Neural cell (in vitro differentiated cells): Measurements from ENCODE around the gene RAB3GAP2. TPM values are rescaled to one million over a fixed set of nuclear protein-coding genes. Genes with fewer than 3 reads are reported as not detected.

ENCODE experiments used
- H2AFZ ChIP-seq: fragments of 200-600, 300-800 bp; sonication (generic), shearing (Covaris generic); 2 replicates; pipeline ENCODE4 v1.6.0; 2014; ENCODE audit warnings: low read depth, mild to moderate bottlenecking, antibody characterized with exemption, low read length, moderate library complexity
- H3F3A ChIP-seq: fragments of 200-600 bp; shearing (Covaris generic); 2 replicates; pipeline ENCODE4 v1.6.1; 2016; ENCODE audit warnings: mild to moderate bottlenecking, moderate library complexity, mixed read lengths, antibody characterized with exemption, low read length; ENCODE audit not compliant: insufficient read depth, poor library complexity, severe bottlenecking
- H3K27ac ChIP-seq: fragments of 200-600, 300-800 bp; sonication (generic), shearing (Covaris generic); 2 replicates; pipeline ENCODE4 v1.5.1; 2014; ENCODE audit warnings: mild to moderate bottlenecking, low read length, moderate library complexity
- H3K27me3 ChIP-seq: fragments of 300-800, 200-600 bp; sonication (generic), shearing (Covaris generic); 2 replicates; pipeline ENCODE4 v1.6.0; 2014; ENCODE audit warnings: mild to moderate bottlenecking, low read depth, low read length, moderate library complexity; ENCODE audit not compliant: insufficient read depth
- H3K36me3 ChIP-seq: fragments of 300-800, 200-600 bp; sonication (generic), shearing (Covaris generic); 2 replicates; pipeline ENCODE4 v1.5.1; 2014; ENCODE audit warnings: mild to moderate bottlenecking, antibody characterized with exemption, low read length, moderate library complexity; ENCODE audit not compliant: insufficient read depth
- H3K4me2 ChIP-seq: fragments of 300-800, 200-600 bp; sonication (generic), shearing (Covaris generic); 2 replicates; pipeline ENCODE4 v1.6.0; 2014; ENCODE audit warnings: mild to moderate bottlenecking, low read length
- H3K4me3 ChIP-seq: fragments of 300-800, 200-600 bp; sonication (generic), shearing (Covaris generic); 2 replicates; pipeline ENCODE4 v1.5.1; 2014; ENCODE audit warnings: mild to moderate bottlenecking, low read length, moderate library complexity
- H3K79me2 ChIP-seq: fragments of 200-600 bp; shearing (Covaris generic); replicated peaks from 2 replicates; pipeline ENCODE4 v1.6.0; 2014; ENCODE audit warnings: mild to moderate bottlenecking, low read length, moderate library complexity; ENCODE audit not compliant: insufficient read depth
- H3K9ac ChIP-seq: fragments of 300-800, 200-600 bp; sonication (generic), shearing (Covaris generic); 2 replicates; pipeline ENCODE4 v1.6.1; 2016; ENCODE audit warnings: mild to moderate bottlenecking, low read length, mixed read lengths
- H3K9me2 ChIP-seq: fragments of 200-600 bp; shearing (Covaris generic); 2 replicates; pipeline ENCODE4 v1.6.1; 2016; ENCODE audit warnings: mild to moderate bottlenecking, low read length, mixed read lengths; ENCODE audit not compliant: insufficient read depth
- H3K9me3 ChIP-seq: fragments of 200-600, 300-800 bp; sonication (generic), shearing (Covaris generic); 2 replicates; pipeline ENCODE4 v1.6.1; 2016; ENCODE audit warnings: mild to moderate bottlenecking, mixed run types, low read length, moderate library complexity, mixed read lengths
- H4K20me1 ChIP-seq: fragments of 200-600 bp; shearing (Covaris generic); 2 replicates; pipeline ENCODE4 v1.6.1; 2016; ENCODE audit warnings: mild to moderate bottlenecking, mixed run types; ENCODE audit not compliant: insufficient read depth
- EP300 ChIP-seq: fragments of 450-650 bp; conservative IDR thresholded peaks from 2 replicates; pipeline ENCODE4 v1.6.1; 2014; ENCODE audit warnings: antibody characterized with exemption, mild to moderate bottlenecking, moderate library complexity; ENCODE audit not compliant: poor library complexity, severe bottlenecking
- EZH2 ChIP-seq: fragments of 200-600, 300-800 bp; shearing (Covaris generic), sonication (generic); IDR thresholded peaks from 2 replicates; pipeline ENCODE4 v1.6.1; 2014; ENCODE audit warnings: antibody characterized with exemption, low read length, borderline replicate concordance, mild to moderate bottlenecking; ENCODE audit not compliant: insufficient read depth, poor library complexity, severe bottlenecking
- MXI1 ChIP-seq: fragments of 450-650 bp; conservative IDR thresholded peaks from 2 replicates; pipeline ENCODE4 v1.6.1; 2014; ENCODE audit warnings: antibody characterized with exemption, mild to moderate bottlenecking; ENCODE audit not compliant: poor library complexity, severe bottlenecking
- POLR2AphosphoS5 ChIP-seq: IDR thresholded peaks from 2 replicates; pipeline ENCODE4 v1.6.1; 2012
- RAD21 ChIP-seq: fragments of 450-650 bp; conservative IDR thresholded peaks from 2 replicates; pipeline ENCODE4 v1.6.1; 2014; ENCODE audit warnings: antibody characterized with exemption, mild to moderate bottlenecking, moderate library complexity
- SMC3 ChIP-seq: fragments of 450-650 bp; conservative IDR thresholded peaks from 2 replicates; pipeline ENCODE4 v1.6.1; 2014; ENCODE audit warnings: antibody characterized with exemption, mild to moderate bottlenecking, moderate library complexity; ENCODE audit not compliant: poor library complexity
- TAF1 ChIP-seq: IDR thresholded peaks from 2 replicates; pipeline ENCODE4 v1.6.1; 2012; ENCODE audit warnings: low read depth
- polyA plus RNA-seq: library from polyadenylated mRNA; depleted of rRNA; stranded (reverse); fragments of >200 nt; gene quantifications from 2 replicates; pipeline ENCODE4 v1.2.3, GENCODE V29; 2014
- TF ChIP-seq, protein P1 (sequence below): fragments of 450-650 bp; IDR thresholded peaks from 2 replicates; pipeline ENCODE4 v1.5.1; 2014; ENCODE audit warnings: antibody characterized with exemption, mild to moderate bottlenecking, moderate library complexity; ENCODE audit not compliant: poor library complexity, severe bottlenecking
- TF ChIP-seq, protein P2 (sequence below): IDR thresholded peaks from 2 replicates; pipeline ENCODE4 v1.6.1; 2012; ENCODE audit warnings: borderline replicate concordance

Gene RAB3GAP2
- polyA plus RNA-seq, 1 donor from 2014 or later: 39.9 TPM

DNA sequence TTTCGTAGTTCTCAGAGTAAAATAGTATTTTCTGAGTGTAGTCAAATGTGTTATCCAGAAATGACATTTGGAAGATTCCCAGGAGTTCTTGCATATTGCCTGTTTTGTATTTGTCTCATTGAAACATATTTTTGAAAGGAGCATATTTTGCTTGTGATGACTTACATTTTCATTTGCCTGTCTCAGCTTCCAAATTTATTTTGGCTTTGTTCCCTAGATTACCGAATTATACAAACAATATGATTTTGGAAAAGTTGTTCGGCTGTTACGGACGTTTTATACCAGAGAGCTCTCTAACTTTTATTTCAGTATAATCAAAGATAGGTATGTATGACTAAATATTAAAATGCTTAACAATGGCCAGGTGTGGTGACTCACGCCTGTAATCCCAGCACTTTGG is 132.3 kb downstream of the RAB3GAP2 start:
- H3K27ac ChIP-seq: no peak overlapping the region
- no peak overlapping the region for H2AFZ ChIP-seq
- no peak overlapping the region for H3K4me2 ChIP-seq
- no peaks in the 10 kb centered on the region for H3F3A ChIP-seq
- no peaks in the 10 kb centered on the region for H3K9me2 ChIP-seq
- no peak overlapping the region for H3K9ac ChIP-seq
- no peaks in the 10 kb centered on the region for H3K79me2 ChIP-seq
- no peaks in the 10 kb centered on the region for H4K20me1 ChIP-seq
- H3K27me3 ChIP-seq: no peaks in the 10 kb centered on the region
- no peak overlapping the region for H3K4me3 ChIP-seq
- TF ChIP-seq POLR2AphosphoS5 (no peak), RAD21 (no peak), EP300 (no peak), EZH2 (no peak), TAF1 (no peak), SMC3 (no peak)
- TF ChIP-seq, protein P1, sequence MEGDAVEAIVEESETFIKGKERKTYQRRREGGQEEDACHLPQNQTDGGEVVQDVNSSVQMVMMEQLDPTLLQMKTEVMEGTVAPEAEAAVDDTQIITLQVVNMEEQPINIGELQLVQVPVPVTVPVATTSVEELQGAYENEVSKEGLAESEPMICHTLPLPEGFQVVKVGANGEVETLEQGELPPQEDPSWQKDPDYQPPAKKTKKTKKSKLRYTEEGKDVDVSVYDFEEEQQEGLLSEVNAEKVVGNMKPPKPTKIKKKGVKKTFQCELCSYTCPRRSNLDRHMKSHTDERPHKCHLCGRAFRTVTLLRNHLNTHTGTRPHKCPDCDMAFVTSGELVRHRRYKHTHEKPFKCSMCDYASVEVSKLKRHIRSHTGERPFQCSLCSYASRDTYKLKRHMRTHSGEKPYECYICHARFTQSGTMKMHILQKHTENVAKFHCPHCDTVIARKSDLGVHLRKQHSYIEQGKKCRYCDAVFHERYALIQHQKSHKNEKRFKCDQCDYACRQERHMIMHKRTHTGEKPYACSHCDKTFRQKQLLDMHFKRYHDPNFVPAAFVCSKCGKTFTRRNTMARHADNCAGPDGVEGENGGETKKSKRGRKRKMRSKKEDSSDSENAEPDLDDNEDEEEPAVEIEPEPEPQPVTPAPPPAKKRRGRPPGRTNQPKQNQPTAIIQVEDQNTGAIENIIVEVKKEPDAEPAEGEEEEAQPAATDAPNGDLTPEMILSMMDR: no peak
- H3K9me3 ChIP-seq: no peaks in the 10 kb centered on the region
- H3K36me3 ChIP-seq: peaks cover 21% of the 10 kb centered on the region

DNA sequence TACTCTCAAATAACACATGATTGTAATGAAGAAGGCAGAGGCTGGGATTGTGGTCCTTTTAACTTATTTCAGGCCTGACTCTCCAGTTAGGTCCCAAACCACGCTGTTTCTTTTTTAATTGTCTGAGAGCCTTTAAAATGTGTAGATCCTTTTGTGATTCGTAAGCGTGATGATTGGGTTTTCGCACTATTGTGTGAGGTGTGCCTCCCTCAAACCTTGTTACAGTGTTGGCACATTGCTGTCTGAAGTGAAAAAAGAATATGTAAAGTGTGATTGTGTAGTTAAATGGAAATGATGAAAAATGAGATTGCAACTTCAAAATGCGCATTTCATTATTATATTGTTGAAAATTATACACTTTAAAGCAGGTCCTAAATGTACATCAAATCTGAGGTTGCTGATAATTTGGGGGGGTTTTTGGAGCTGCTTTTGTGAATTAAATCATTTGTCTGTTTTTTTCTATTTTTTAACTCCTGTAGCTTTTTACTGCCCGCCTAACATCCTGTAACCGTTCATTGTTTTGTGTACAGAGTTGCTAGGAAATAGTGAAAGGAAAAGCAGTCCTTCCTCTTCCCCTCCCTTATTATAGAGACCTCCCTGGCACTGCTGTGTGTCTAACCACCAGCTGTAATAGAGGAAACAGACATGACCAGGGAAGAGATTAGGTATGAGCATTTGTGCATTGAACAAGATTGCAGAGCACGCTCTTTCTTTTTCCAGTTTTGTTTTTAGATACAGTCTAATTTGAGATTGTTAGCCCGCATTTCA is 135.1 kb downstream of the RAB3GAP2 start:
- Histone ChIP-seq H3K4me3 (no peak overlapping the region), H3K27me3 (no peaks in the 10 kb centered on the region), H2AFZ (no peak overlapping the region), H3K9me2 (no peaks in the 10 kb centered on the region), H3K9me3 (no peaks in the 10 kb centered on the region), H3K79me2 (no peaks in the 10 kb centered on the region), H3K9ac (no peak overlapping the region), H3K36me3 (peaks cover 23% of the 10 kb centered on the region), H3K27ac (no peak overlapping the region), H3K4me2 (no peak overlapping the region), H4K20me1 (no peaks in the 10 kb centered on the region), H3F3A (no peaks in the 10 kb centered on the region)
- TF ChIP-seq TAF1 (no peak), RAD21 (no peak), POLR2AphosphoS5 (no peak), MXI1 (no peak)
- TF ChIP-seq, protein P1: no peak
- TF ChIP-seq, protein P2, sequence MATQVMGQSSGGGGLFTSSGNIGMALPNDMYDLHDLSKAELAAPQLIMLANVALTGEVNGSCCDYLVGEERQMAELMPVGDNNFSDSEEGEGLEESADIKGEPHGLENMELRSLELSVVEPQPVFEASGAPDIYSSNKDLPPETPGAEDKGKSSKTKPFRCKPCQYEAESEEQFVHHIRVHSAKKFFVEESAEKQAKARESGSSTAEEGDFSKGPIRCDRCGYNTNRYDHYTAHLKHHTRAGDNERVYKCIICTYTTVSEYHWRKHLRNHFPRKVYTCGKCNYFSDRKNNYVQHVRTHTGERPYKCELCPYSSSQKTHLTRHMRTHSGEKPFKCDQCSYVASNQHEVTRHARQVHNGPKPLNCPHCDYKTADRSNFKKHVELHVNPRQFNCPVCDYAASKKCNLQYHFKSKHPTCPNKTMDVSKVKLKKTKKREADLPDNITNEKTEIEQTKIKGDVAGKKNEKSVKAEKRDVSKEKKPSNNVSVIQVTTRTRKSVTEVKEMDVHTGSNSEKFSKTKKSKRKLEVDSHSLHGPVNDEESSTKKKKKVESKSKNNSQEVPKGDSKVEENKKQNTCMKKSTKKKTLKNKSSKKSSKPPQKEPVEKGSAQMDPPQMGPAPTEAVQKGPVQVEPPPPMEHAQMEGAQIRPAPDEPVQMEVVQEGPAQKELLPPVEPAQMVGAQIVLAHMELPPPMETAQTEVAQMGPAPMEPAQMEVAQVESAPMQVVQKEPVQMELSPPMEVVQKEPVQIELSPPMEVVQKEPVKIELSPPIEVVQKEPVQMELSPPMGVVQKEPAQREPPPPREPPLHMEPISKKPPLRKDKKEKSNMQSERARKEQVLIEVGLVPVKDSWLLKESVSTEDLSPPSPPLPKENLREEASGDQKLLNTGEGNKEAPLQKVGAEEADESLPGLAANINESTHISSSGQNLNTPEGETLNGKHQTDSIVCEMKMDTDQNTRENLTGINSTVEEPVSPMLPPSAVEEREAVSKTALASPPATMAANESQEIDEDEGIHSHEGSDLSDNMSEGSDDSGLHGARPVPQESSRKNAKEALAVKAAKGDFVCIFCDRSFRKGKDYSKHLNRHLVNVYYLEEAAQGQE: no peak
